H9 (cell line): ENCODE data around the gene CACNA1F. TPM values are rescaled to one million over a fixed set of nuclear protein-coding genes. Genes with fewer than 3 reads are reported as not detected.

ENCODE experiments used
- DNase-seq: peaks from one replicate; pipeline ENCODE4 v3.0.0-alpha.2; 2017
- H2AFZ ChIP-seq: one replicate; pipeline ENCODE4 v1.6.1; 2013; ENCODE audit warnings: mild to moderate bottlenecking, low read length, control low read depth, moderate library complexity
- H2AK5ac ChIP-seq: 2 replicates; pipeline ENCODE4 v1.6.1; 2013; ENCODE audit warnings: low read length, control low read depth, mixed read lengths; ENCODE audit not compliant: insufficient read length
- H2BK120ac ChIP-seq: one replicate; pipeline ENCODE4 v1.6.1; 2013; ENCODE audit warnings: low read depth, mild to moderate bottlenecking, low read length, control low read depth, inconsistent platforms; ENCODE audit not compliant: poor library complexity, severe bottlenecking
- H2BK12ac ChIP-seq: 2 replicates; pipeline ENCODE4 v1.6.1; 2013; ENCODE audit warnings: low read length, control low read depth, mixed read lengths, low read depth; ENCODE audit not compliant: insufficient read length
- H2BK15ac ChIP-seq: 2 replicates; pipeline ENCODE4 v1.6.1; 2013; ENCODE audit warnings: low read depth, low read length, control low read depth
- H2BK20ac ChIP-seq: one replicate; pipeline ENCODE4 v1.6.1; 2013; ENCODE audit warnings: low read depth, mild to moderate bottlenecking, low read length, control low read depth, inconsistent platforms; ENCODE audit not compliant: poor library complexity, severe bottlenecking
- H2BK5ac ChIP-seq: 2 replicates; pipeline ENCODE4 v1.6.1; 2013; ENCODE audit warnings: low read length, control low read depth, mixed read lengths; ENCODE audit not compliant: insufficient read length
- H3K14ac ChIP-seq: 2 replicates; pipeline ENCODE4 v1.6.1; 2013; ENCODE audit warnings: low read length, control low read depth; ENCODE audit not compliant: insufficient read depth
- H3K18ac ChIP-seq: 2 replicates; pipeline ENCODE4 v1.6.1; 2013; ENCODE audit warnings: low read depth, mild to moderate bottlenecking, mixed read lengths, low read length, control low read depth; ENCODE audit not compliant: insufficient read length
- H3K23ac ChIP-seq: 2 replicates; pipeline ENCODE4 v1.6.1; 2013; ENCODE audit warnings: low read length, control low read depth, mixed read lengths, low read depth; ENCODE audit not compliant: insufficient read length
- H3K23me2 ChIP-seq: 2 replicates; pipeline ENCODE4 v1.6.1; 2013; ENCODE audit warnings: low read depth, mild to moderate bottlenecking, mixed read lengths, low read length, control low read depth; ENCODE audit not compliant: insufficient read length, poor library complexity, severe bottlenecking
- H3K27ac ChIP-seq: 2 replicates; pipeline ENCODE4 v1.5.1; 2013; ENCODE audit warnings: low read length, control low read depth, mixed read lengths, low read depth; ENCODE audit not compliant: insufficient read length
- H3K27me3 ChIP-seq: 2 replicates; pipeline ENCODE4 v1.6.1; 2013; ENCODE audit warnings: low read length, control low read depth, inconsistent platforms; ENCODE audit not compliant: insufficient read depth
- H3K4ac ChIP-seq: 2 replicates; pipeline ENCODE4 v1.6.1; 2013; ENCODE audit warnings: low read depth, mild to moderate bottlenecking, control low read depth, inconsistent platforms, low read length, moderate library complexity
- H3K4me1 ChIP-seq: 2 replicates; pipeline ENCODE4 v1.6.1; 2013; ENCODE audit warnings: low read length, control low read depth, inconsistent platforms; ENCODE audit not compliant: insufficient read depth
- H3K4me2 ChIP-seq: 2 replicates; pipeline ENCODE4 v1.6.1; 2013; ENCODE audit warnings: low read length, control low read depth, mixed read lengths; ENCODE audit not compliant: insufficient read length, insufficient read depth
- H3K56ac ChIP-seq: 2 replicates; pipeline ENCODE4 v1.6.1; 2013; ENCODE audit warnings: low read depth, mild to moderate bottlenecking, mixed read lengths, low read length, control low read depth; ENCODE audit not compliant: insufficient read length
- H3K79me1 ChIP-seq: 2 replicates; pipeline ENCODE4 v1.6.1; 2013; ENCODE audit warnings: low read depth, mild to moderate bottlenecking, moderate library complexity, low read length, control low read depth, inconsistent platforms; ENCODE audit not compliant: insufficient read depth, poor library complexity, severe bottlenecking
- H3K79me2 ChIP-seq: 2 replicates; pipeline ENCODE4 v1.6.1; 2013; ENCODE audit warnings: low read length, control low read depth, inconsistent platforms; ENCODE audit not compliant: insufficient read depth
- H3K9ac ChIP-seq: 2 replicates; pipeline ENCODE4 v1.6.1; 2013; ENCODE audit warnings: low read length, control low read depth, mixed read lengths; ENCODE audit not compliant: insufficient read length; ENCODE audit errors: extremely low read depth
- H3K9me3 ChIP-seq: one replicate; pipeline ENCODE4 v1.6.1; 2013; ENCODE audit warnings: low read depth, low read length, inconsistent platforms; ENCODE audit not compliant: control insufficient read depth
- H3T11ph ChIP-seq: one replicate; pipeline ENCODE4 v1.6.1; 2013; ENCODE audit warnings: mild to moderate bottlenecking, low read length, control low read depth, inconsistent platforms
- H4K20me1 ChIP-seq: one replicate; pipeline ENCODE4 v1.6.1; 2013; ENCODE audit not compliant: control insufficient read depth, insufficient read length, insufficient read depth
- H4K5ac ChIP-seq: 2 replicates; pipeline ENCODE4 v1.6.1; 2013; ENCODE audit warnings: low read depth, mild to moderate bottlenecking, mixed read lengths, low read length, control low read depth; ENCODE audit not compliant: insufficient read length
- H4K8ac ChIP-seq: replicated peaks from 2 replicates; pipeline ENCODE4 v1.6.1; 2013; ENCODE audit warnings: low read length, control low read depth, mixed read lengths, low read depth; ENCODE audit not compliant: insufficient read length
- H4K91ac ChIP-seq: 2 replicates; pipeline ENCODE4 v1.6.1; 2013; ENCODE audit warnings: low read depth, mild to moderate bottlenecking, moderate library complexity, mixed read lengths, low read length, control low read depth; ENCODE audit not compliant: insufficient read length
- H3K27ac Mint-ChIP-seq, 3 experiments: 2 replicates in 2 of 3; 3 replicates in 1 of 3; pipeline ENCODE4 v1.8.0; 2020 to 2021; ENCODE audit warnings: mixed read lengths in 3 of 3, mild to moderate bottlenecking in 1 of 3, moderate library complexity in 1 of 3
- H3K27me3 Mint-ChIP-seq: 2 replicates; pipeline ENCODE4 v1.8.0; 2021; ENCODE audit warnings: low read depth, mild to moderate bottlenecking, moderate library complexity, mixed read lengths
- H3K36me3 Mint-ChIP-seq, 3 experiments: 2 replicates in 2 of 3; 3 replicates in 1 of 3; pipeline ENCODE4 v1.8.0; 2020 to 2021; ENCODE audit warnings: low read depth in 3 of 3, mixed read lengths in 3 of 3; ENCODE audit not compliant: insufficient read depth in 1 of 3
- H3K4me1 Mint-ChIP-seq, 2 experiments: 2 replicates each; pipeline ENCODE4 v1.8.0; 2020; ENCODE audit warnings: mixed read lengths in 2 of 2
- H3K4me3 Mint-ChIP-seq, 2 experiments: 2 replicates in 1 of 2; 3 replicates in 1 of 2; pipeline ENCODE4 v1.8.0; 2020 to 2021; ENCODE audit warnings: mild to moderate bottlenecking in 2 of 2, mixed read lengths in 2 of 2, moderate library complexity in 1 of 2
- H3K9me3 Mint-ChIP-seq, 2 experiments: 2 replicates in 1 of 2; 3 replicates in 1 of 2; pipeline ENCODE4 v1.8.0; 2020; ENCODE audit warnings: mild to moderate bottlenecking in 2 of 2, mixed read lengths in 2 of 2, moderate library complexity in 1 of 2
- WGBS: extraction: QIAGEN DNeasy Blood & Tissue Kit; methylation state at CpG from one replicate; pipeline ENCODE4 v1.1.7; 2013; ENCODE audit warnings: missing lambda C conversion rate, low lambda C conversion rate, mixed read lengths; ENCODE audit not compliant: insufficient read length; ENCODE audit errors: extremely low coverage; 5-methylcytosine and 5-hydroxymethylcytosine counted together
- total RNA-seq: library from RNA; stranded (reverse); gene quantifications from 2 replicates; pipeline ENCODE4 v1.2.1, GENCODE V29; 2021
- TF ChIP-seq, protein P1 (sequence below): fragments of 200-600 bp; sonication (generic); conservative IDR thresholded peaks from 3 replicates; pipeline ENCODE4 v1.8.0; 2021; ENCODE audit warnings: antibody characterized with exemption, mild to moderate bottlenecking

The CACNA1F gene
- total RNA-seq, 1 experiment from 2014 or later = 1.4 TPM

DNA sequence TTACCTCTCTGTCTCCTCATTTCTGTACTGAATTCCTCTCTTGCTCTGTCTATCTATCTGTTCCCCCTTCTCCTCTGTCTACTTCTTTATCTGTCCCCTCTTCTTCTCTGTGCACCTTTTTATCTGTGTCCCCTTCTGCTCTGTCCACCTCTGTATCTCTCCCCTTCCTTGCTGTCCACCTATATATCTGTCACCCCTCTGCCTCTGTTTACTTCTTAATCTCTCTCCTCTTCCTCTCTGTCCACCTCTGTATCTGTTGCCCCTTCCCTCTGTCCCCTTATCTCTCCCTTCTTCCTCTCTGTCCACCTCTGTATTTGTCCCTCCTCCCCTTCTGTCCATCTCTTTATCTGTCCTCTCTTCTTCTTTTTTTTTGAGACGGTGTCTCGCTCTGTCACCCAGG lies 11.1 kb upstream of the CACNA1F start:
- Histone ChIP-seq H3K23me2 (no peaks in the 10 kb centered on the region), H4K8ac (no peak overlapping the region), H3K9ac (no peak overlapping the region), H4K91ac (no peak overlapping the region), H3K56ac (no peak overlapping the region), H3K4ac (no peak overlapping the region), H3K79me1 (no peaks in the 10 kb centered on the region), H3K27me3 (no peaks in the 10 kb centered on the region), H3K79me2 (no peaks in the 10 kb centered on the region), H3K18ac (no peak overlapping the region), H2BK120ac (no peak overlapping the region), H2AFZ (no peak overlapping the region), H2BK5ac (no peak overlapping the region), H2BK12ac (no peak overlapping the region), H4K5ac (no peak overlapping the region), H3K14ac (no peak overlapping the region), H2BK15ac (no peak overlapping the region), H3K4me1 (no peaks in the 10 kb centered on the region), H3K23ac (no peak overlapping the region), H4K20me1 (no peaks in the 10 kb centered on the region), H3K27ac (no peak overlapping the region), H3T11ph (no peak overlapping the region), H2AK5ac (no peak overlapping the region), H3K4me2 (no peak overlapping the region), H2BK20ac (no peak overlapping the region), H3K9me3 (peaks cover 27% of the 10 kb centered on the region)
- Mint-ChIP-seq H3K4me1 (no peaks in the 10 kb centered on the region), H3K27me3 (no peaks in the 10 kb centered on the region), H3K9me3 (peaks cover 59 to 79% of the 10 kb centered on the region in 2 experiments), H3K36me3 (peaks cover 11 to 53% (median 15%) of the 10 kb centered on the region in 3 experiments), H3K4me3 (peak overlapping the region in 1 of 2 experiments; percentile 4; a peak in 2 of 5 replicates), H3K27ac (no peak overlapping the region)
- WGBS = no CpG with 5 or more reads among the region's 2 CpGs
- no peak for DNase-seq
- TF ChIP-seq, protein P1, sequence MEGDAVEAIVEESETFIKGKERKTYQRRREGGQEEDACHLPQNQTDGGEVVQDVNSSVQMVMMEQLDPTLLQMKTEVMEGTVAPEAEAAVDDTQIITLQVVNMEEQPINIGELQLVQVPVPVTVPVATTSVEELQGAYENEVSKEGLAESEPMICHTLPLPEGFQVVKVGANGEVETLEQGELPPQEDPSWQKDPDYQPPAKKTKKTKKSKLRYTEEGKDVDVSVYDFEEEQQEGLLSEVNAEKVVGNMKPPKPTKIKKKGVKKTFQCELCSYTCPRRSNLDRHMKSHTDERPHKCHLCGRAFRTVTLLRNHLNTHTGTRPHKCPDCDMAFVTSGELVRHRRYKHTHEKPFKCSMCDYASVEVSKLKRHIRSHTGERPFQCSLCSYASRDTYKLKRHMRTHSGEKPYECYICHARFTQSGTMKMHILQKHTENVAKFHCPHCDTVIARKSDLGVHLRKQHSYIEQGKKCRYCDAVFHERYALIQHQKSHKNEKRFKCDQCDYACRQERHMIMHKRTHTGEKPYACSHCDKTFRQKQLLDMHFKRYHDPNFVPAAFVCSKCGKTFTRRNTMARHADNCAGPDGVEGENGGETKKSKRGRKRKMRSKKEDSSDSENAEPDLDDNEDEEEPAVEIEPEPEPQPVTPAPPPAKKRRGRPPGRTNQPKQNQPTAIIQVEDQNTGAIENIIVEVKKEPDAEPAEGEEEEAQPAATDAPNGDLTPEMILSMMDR = no peak
